CD4-positive, alpha-beta T cell treated with Interleukin-10 for 1 hour (primary cell): Measurements from ENCODE around the gene OR5L2.
"Not testable (repeated sequence)": the region's sequence is repeated elsewhere in the genome, so short reads cannot be mapped to it uniquely, and the experiment has no call there.

Source experiments
- DNase-seq: peaks from one replicate; pipeline ENCODE4 v3.0.0-alpha.2; 2020

The OR5L2 gene

GRCh38 chr11:55826919-55827318 lies at the start of gene OR5L2:
Gene OR5L2, plus strand, starts transcription at chr11:55827219. Its CDS starts 0 bp downstream, at chr11:55827219.
- DNase-seq, result no peak

GRCh38 chr11:55791606-55792005 lies 35.4 kb upstream of the OR5L2 start:
- no peak for DNase-seq

DNA sequence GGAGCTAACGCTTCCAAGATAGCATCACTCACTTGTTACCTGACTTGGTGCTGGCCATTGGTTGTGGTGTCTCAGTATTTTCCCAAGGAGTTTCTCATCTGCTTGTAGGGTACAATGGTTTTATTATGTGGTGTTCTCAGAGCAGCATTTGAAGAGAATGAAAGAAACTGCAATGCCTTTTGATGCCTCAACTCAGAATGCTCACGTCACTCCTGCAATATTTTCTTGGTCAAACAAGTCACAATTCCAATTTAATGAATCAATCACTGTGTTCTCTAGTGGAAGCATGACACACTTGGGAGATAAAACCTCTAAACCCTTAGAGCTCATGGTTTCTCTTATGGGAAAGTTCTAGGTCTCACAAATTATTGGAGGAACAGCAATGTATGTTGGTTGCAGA lies 33.7 kb upstream of the OR5L2 start:
- no peak for DNase-seq

DNA sequence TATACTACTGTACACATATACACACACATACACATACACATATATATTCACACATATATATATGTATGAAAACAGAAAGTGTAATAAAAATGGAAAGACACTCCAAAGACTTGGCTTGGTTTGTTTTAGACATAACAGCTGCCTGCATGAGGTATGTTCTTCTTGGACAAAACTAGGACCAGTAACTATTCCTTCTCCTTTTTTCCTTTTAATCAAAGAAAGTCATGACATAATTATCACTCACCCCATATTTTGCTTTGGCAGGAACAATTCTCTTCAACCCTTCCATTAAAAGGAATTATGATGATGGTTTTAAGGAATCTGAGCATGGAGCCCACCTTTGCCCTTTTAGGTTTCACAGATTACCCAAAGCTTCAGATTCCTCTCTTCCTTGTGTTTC lies 31.8 kb upstream of the OR5L2 start, which contains the start of gene OR5D14:
Gene OR5D14, plus strand, starts transcription at position 301 of the 400 bp plus-strand sequence. Its CDS starts 0 bp downstream, at position 301.
- no peak for DNase-seq

DNA sequence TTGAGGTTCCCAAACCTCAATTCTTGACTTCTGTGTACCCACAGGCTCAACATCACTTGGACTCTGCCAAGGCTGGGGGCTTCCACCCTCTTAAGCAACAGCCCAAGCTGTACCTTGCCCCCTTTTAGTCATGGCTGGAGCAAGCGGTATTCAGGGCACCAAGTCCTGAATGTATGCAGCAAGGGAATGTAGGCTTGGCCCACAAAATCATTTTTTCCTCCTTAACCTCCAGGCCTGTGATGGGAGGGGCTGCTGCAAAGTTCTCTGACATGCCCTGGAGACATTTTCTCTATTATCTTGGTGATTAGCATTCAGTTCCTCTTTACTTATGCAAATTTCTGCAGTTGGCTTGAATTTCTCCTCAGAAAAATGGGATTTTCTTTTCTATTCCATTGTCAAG lies 20.8 kb upstream of the OR5L2 start:
- DNase-seq, result no peak

DNA sequence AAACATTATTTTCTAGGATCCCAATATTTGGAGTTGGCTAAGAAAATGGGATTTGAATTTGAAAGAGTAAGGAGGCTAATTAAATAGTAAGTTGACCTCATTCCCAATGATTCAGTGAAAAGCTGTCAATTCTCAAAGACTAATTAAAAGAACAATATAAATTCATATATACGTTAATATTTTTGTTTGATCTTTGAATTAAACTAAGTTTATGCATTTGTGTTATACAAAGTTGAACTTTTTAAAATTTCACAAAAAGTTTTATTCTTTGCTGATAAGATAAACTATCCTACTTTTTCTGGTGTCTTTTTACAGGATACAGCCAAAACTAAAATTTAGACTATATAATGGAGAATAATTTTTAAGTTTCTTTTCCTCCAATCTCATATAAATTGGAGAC lies 16.0 kb upstream of the OR5L2 start, which contains the start of gene OR5L1:
Gene OR5L1, plus strand, starts transcription at position 301 of the 400 bp plus-strand sequence. CDS start 100 bp downstream, outside the sequence.
- DNase-seq, result no peak

GRCh38 chr11:55819330-55819729 lies 7.7 kb upstream of the OR5L2 start, which contains the start of gene OR5D18:
Gene OR5D18, plus strand, starts transcription at chr11:55819630. Its CDS starts 0 bp downstream, at chr11:55819630.
- DNase-seq, result no peak

GRCh38 chr11:55838452-55838851 lies 11.4 kb downstream of the OR5L2 start, which contains the start of gene OR5D16:
Gene OR5D16, plus strand, starts transcription at chr11:55838752. Its CDS starts 0 bp downstream, at chr11:55838752.
- no peak for DNase-seq

DNA sequence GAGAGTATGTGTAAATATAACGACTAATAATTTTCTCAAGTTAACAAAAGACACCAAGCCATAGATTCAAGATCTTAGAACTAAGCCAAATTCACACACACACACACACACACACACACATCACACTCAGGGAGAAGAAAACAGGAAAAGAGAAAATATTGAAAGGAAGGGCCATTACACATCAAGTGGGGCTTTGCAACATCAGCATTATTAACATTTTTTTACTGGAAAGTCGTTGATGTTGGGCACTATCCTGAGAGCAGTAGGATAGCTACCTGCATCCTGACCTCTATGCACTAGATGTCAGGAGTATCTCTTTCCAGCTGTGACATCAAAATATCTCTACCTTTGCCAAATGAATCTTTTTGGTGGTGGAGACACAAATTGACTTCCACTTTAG lies 20.4 kb downstream of the OR5L2 start:
- DNase-seq, result no peak

DNA sequence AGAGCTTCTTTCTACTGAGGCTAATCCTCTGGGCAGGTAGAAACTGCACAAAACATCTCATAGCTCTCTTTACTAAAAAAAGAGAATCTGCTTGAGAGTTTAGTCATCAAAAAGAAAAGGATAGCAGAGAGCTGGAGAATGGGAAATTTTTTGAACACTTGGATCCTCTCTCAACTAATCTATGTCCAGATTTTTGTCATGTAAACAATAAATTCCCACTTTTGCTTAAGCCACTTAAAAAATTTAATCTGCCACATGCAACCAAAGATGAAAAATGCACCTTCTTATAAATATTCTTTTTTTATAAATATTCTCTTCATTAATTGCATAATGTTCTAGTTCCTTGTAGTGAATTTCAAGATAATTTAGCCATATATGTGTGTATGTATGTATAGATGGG lies 22.0 kb downstream of the OR5L2 start:
- DNase-seq, result no peak

- no peak for DNase-seq
Observed at GRCh38 chr11:55852141-55852540, 25.1 kb downstream of the OR5L2 start.

DNA sequence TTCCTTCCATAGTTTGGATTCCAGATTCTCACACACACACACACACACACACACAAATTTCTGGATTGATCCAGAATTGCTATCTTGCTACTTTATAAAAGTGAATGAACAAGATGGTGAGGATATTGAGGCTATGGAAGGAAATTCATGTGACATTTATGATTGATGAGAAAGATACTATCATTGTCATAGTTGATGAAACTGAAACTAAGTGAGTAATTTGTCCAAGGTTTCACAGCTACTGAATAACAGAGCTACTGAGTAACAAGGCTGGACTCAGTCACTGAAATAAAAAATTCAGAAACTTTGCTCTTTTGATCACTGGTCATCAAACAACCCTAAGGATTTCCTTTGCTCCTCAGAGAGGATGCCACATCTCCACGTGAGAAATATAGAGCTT lies 27.7 kb downstream of the OR5L2 start:
- DNase-seq, result no peak

DNA sequence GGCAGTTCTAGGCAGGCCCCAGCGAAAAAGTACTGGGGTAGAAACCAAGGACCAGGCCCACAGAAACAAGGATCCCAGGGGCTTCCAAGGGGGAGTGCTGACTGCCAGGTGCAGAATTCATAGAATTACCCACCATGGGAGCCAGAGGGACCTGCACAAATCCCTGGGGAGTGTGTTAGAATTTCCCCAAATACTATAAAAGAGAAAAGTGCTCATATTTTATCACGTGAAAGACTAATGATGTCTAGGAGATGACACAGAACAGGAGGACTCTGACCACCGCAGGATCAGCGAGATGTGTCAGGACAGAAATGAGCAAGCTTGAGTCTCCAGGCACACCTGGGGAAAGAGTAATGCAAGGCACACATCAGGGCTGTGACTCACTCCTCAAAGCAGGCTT lies 40.3 kb downstream of the OR5L2 start:
- DNase-seq, result not testable (repeated sequence)

GRCh38 chr11:55872731-55873130 lies 45.7 kb downstream of the OR5L2 start:
- DNase-seq, result not testable (repeated sequence)

DNA sequence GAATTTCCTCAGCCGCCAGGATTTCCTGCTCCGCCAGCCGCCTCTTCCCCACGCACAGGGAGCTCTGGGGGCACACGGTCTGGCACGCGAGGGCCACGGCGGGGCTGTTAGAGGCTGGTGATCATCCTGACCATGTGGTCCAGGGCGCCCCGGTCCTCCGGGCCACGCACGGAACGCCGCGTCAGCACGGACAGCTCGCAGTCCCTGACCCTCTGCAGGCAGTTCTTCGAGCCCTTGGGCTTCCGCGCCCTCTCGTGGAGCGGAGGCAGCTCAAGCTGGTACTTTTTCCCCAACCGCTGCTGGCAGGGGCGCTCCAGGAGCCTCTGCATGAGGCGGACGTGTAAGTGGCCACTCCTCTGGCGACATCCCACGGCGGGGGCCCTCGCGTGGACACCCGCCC lies 46.1 kb downstream of the OR5L2 start:
- DNase-seq, result not testable (repeated sequence)
